HEK293 (cell line): ENCODE measurements around the gene ZNF140.

Experiments
- INSM2 ChIP-seq: fragments of 450-650 bp; formaldehyde crosslinking; IDR thresholded peaks from 2 replicates; pipeline ENCODE4 v1.5.1; 2016; ENCODE audit warnings: missing biosample characterization, missing genetic modification characterization
- KLF1 ChIP-seq: fragments of 450-650 bp; formaldehyde crosslinking; IDR thresholded peaks from 2 replicates; pipeline ENCODE4 v1.5.1; 2016; ENCODE audit warnings: missing biosample characterization, missing genetic modification characterization
- PBX3 ChIP-seq: sonication (generic); formaldehyde crosslinking; IDR thresholded peaks from 2 replicates; pipeline ENCODE4 v1.8.1; 2022; ENCODE audit warnings: mild to moderate bottlenecking, moderate library complexity, missing genetic modification reagents
- PRDM4 ChIP-seq: fragments of 450-650 bp; formaldehyde crosslinking; IDR thresholded peaks from 2 replicates; pipeline ENCODE4 v1.5.1; 2017; ENCODE audit warnings: missing biosample characterization, missing genetic modification characterization
- RBAK ChIP-seq: fragments of 450-650 bp; formaldehyde crosslinking; IDR thresholded peaks from 2 replicates; pipeline ENCODE4 v1.5.1; 2016; ENCODE audit warnings: missing biosample characterization, missing genetic modification characterization
- SP7 ChIP-seq: fragments of 450-650 bp; formaldehyde crosslinking; IDR thresholded peaks from 2 replicates; pipeline ENCODE4 v1.5.1; 2016; ENCODE audit warnings: missing biosample characterization, missing genetic modification characterization
- YY1 ChIP-seq: fragments of 450-650 bp; formaldehyde crosslinking; IDR thresholded peaks from 2 replicates; pipeline ENCODE4 v1.5.1; 2018; ENCODE audit warnings: missing biosample characterization, missing genetic modification characterization
- ZBTB6 ChIP-seq: fragments of 450-650 bp; formaldehyde crosslinking; IDR thresholded peaks from 2 replicates; pipeline ENCODE4 v1.5.1; 2017; ENCODE audit warnings: missing biosample characterization, missing genetic modification characterization
- ZFP3 ChIP-seq: fragments of 450-650 bp; formaldehyde crosslinking; IDR thresholded peaks from 2 replicates; pipeline ENCODE4 v1.5.1; 2016; ENCODE audit warnings: low read depth, missing biosample characterization, missing genetic modification characterization
- ZNF280C ChIP-seq: fragments of 450-650 bp; formaldehyde crosslinking; IDR thresholded peaks from 2 replicates; pipeline ENCODE4 v1.5.1; 2016; ENCODE audit warnings: missing biosample characterization, missing genetic modification characterization
- ZNF521 ChIP-seq: fragments of 450-650 bp; formaldehyde crosslinking; IDR thresholded peaks from 2 replicates; pipeline ENCODE4 v1.5.1; 2017; ENCODE audit warnings: missing biosample characterization, mild to moderate bottlenecking, missing genetic modification characterization
- ZNF549 ChIP-seq: fragments of 450-650 bp; IDR thresholded peaks from 2 replicates; pipeline ENCODE4 v1.5.1; 2018; ENCODE audit warnings: missing biosample characterization, missing genetic modification characterization, mild to moderate bottlenecking, inconsistent platforms, moderate library complexity
- ZNF558 ChIP-seq: fragments of 450-650 bp; formaldehyde crosslinking; IDR thresholded peaks from 2 replicates; pipeline ENCODE4 v1.5.1; 2016; ENCODE audit warnings: missing biosample characterization, missing genetic modification characterization
- ZNF585B ChIP-seq: fragments of 450-650 bp; formaldehyde crosslinking; IDR thresholded peaks from 2 replicates; pipeline ENCODE4 v1.5.1; 2016; ENCODE audit warnings: missing biosample characterization, missing genetic modification characterization
- ZNF624 ChIP-seq: fragments of 450-650 bp; formaldehyde crosslinking; IDR thresholded peaks from 2 replicates; pipeline ENCODE4 v1.5.1; 2017; ENCODE audit warnings: missing biosample characterization, missing genetic modification characterization
- ZNF629 ChIP-seq: fragments of 450-650 bp; formaldehyde crosslinking; IDR thresholded peaks from 2 replicates; pipeline ENCODE4 v1.5.1; 2017; ENCODE audit warnings: missing biosample characterization, missing genetic modification characterization
- ZNF639 ChIP-seq: fragments of 450-650 bp; formaldehyde crosslinking; IDR thresholded peaks from 2 replicates; pipeline ENCODE4 v1.5.1; 2016; ENCODE audit warnings: missing biosample characterization, missing genetic modification characterization
- ZNF701 ChIP-seq: fragments of 450-650 bp; formaldehyde crosslinking; IDR thresholded peaks from 2 replicates; pipeline ENCODE4 v1.5.1; 2016; ENCODE audit warnings: missing biosample characterization, missing genetic modification characterization
- ZNF837 ChIP-seq: fragments of 450-650 bp; formaldehyde crosslinking; IDR thresholded peaks from 2 replicates; pipeline ENCODE4 v1.5.1; 2016; ENCODE audit warnings: missing biosample characterization, missing genetic modification characterization
- TF ChIP-seq, protein P1 (sequence below): fragments of 450-650 bp; formaldehyde crosslinking; IDR thresholded peaks from 2 replicates; pipeline ENCODE4 v1.5.1; 2016; ENCODE audit warnings: missing biosample characterization, missing genetic modification characterization, borderline replicate concordance
- TF ChIP-seq, protein P2 (sequence below): fragments of 450-650 bp; formaldehyde crosslinking; IDR thresholded peaks from 2 replicates; pipeline ENCODE4 v1.5.1; 2016; ENCODE audit warnings: missing biosample characterization, missing genetic modification characterization
- TF ChIP-seq, protein P3 (sequence below): fragments of 450-650 bp; formaldehyde crosslinking; IDR thresholded peaks from 2 replicates; pipeline ENCODE4 v1.5.1; 2016; ENCODE audit warnings: missing biosample characterization, missing genetic modification characterization
- TF ChIP-seq, protein P4 (sequence below): fragments of 450-650 bp; formaldehyde crosslinking; IDR thresholded peaks from 2 replicates; pipeline ENCODE4 v1.5.1; 2016; ENCODE audit warnings: missing biosample characterization, missing genetic modification characterization

The ZNF140 gene

DNA sequence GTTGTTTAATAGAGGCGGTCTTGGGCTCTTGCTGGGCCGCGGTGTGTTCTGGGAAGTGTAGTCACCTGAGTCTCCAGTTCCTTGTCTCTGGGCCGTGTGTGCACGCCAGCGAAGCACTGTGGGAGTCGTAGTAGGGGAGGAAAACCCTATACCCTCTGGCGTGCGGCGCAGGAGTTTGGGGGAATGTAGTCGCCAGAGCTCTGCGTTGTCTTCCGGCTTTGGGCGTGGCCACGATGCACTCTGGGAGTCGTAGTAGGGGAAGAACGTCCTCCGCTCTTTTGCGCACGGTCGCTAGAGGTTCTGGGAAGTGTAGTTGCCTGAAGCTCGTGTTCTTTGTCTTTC is 726 bp upstream of the ZNF140 start (continued):
- TF ChIP-seq PRDM4 (tag by site-specific recombination) (0 out of 2 replicates have a peak, but pooled peaks have one; percentile 43), ZNF629 (tag by site-specific recombination) (peak; percentile 37), ZNF585B (no peak), ZNF639 (peak; percentile 74; the same call in 1 of the 2 replicates), ZNF558 (tag by site-specific recombination) (no peak), ZNF280C (tag by site-specific recombination) (no peak), ZNF701 (tag by site-specific recombination) (peak; percentile 36; the same call in 1 of the 2 replicates), RBAK (tag by site-specific recombination) (no peak), ZNF837 (no peak), YY1 (no peak), ZNF624 (tag by site-specific recombination) (no peak), ZBTB6 (peak; percentile 88), PBX3 (CRISPR knock-in tag) (no peak), KLF1 (tag by site-specific recombination) (peak; percentile 83), ZNF521 (tag by site-specific recombination) (no peak), ZNF549 (no peak), ZFP3 (tag by site-specific recombination) (no peak), SP7 (tag by site-specific recombination) (peak; percentile 24; the same call in 1 of the 2 replicates), INSM2 (peak; percentile 93)
- TF ChIP-seq, protein P1, sequence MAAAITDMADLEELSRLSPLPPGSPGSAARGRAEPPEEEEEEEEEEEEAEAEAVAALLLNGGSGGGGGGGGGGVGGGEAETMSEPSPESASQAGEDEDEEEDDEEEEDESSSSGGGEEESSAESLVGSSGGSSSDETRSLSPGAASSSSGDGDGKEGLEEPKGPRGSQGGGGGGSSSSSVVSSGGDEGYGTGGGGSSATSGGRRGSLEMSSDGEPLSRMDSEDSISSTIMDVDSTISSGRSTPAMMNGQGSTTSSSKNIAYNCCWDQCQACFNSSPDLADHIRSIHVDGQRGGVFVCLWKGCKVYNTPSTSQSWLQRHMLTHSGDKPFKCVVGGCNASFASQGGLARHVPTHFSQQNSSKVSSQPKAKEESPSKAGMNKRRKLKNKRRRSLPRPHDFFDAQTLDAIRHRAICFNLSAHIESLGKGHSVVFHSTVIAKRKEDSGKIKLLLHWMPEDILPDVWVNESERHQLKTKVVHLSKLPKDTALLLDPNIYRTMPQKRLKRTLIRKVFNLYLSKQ (tag by site-specific recombination): no peak
- TF ChIP-seq, protein P2, sequence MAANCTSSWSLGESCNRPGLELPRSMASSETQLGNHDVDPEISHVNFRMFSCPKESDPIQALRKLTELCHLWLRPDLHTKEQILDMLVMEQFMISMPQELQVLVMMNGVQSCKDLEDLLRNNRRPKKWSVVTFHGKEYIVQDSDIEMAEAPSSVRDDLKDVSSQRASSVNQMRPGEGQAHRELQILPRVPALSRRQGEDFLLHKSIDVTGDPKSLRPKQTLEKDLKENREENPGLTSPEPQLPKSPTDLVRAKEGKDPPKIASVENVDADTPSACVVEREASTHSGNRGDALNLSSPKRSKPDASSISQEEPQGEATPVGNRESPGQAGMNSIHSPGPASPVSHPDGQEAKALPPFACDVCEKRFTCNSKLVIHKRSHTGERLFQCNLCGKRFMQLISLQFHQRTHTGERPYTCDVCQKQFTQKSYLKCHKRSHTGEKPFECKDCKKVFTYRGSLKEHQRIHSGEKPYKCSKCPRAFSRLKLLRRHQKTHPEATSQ (tag by site-specific recombination): no peak
- TF ChIP-seq, protein P3, sequence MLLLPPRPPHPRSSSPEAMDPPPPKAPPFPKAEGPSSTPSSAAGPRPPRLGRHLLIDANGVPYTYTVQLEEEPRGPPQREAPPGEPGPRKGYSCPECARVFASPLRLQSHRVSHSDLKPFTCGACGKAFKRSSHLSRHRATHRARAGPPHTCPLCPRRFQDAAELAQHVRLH (tag by site-specific recombination): peak; percentile 93
- TF ChIP-seq, protein P4, sequence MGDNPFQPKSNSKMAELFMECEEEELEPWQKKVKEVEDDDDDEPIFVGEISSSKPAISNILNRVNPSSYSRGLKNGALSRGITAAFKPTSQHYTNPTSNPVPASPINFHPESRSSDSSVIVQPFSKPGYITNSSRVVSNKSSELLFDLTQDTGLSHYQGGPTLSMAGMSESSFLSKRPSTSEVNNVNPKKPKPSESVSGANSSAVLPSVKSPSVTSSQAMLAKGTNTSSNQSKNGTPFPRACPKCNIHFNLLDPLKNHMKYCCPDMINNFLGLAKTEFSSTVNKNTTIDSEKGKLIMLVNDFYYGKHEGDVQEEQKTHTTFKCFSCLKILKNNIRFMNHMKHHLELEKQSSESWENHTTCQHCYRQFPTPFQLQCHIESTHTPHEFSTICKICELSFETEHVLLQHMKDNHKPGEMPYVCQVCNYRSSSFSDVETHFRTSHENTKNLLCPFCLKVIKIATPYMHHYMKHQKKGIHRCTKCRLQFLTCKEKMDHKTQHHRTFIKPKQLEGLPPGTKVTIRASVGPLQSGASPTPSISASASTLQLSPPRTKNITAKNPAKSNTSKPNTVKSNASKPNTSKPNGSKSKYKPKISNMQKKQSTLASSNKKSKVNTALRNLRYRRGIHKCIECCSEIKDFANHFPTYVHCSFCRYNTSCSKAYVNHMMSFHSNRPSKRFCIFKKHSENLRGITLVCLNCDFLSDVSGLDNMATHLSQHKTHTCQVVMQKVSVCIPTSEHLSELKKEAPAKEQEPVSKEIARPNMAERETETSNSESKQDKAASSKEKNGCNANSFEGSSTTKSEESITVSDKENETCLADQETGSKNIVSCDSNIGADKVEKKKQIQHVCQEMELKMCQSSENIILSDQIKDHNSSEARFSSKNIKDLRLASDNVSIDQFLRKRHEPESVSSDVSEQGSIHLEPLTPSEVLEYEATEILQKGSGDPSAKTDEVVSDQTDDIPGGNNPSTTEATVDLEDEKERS (tag by site-specific recombination): no peak
